Colonic mucosa (tissue), 4 donors: ENCODE data around the gene IGHMBP2. TPM values are rescaled to one million over a fixed set of nuclear protein-coding genes. Genes with fewer than 3 reads are reported as not detected.

Source experiments
- DNase-seq: peaks from one replicate; pipeline ENCODE4 v3.0.0-alpha.2; 2020
- H3K27ac ChIP-seq: fragments of 200-600 bp; one replicate; pipeline ENCODE4 v1.8.0; 2021
- H3K27me3 ChIP-seq: fragments of 200-600 bp; one replicate; pipeline ENCODE4 v1.8.0; 2021
- H3K36me3 ChIP-seq: fragments of 200-600 bp; one replicate; pipeline ENCODE4 v1.8.0; 2021
- H3K4me1 ChIP-seq: fragments of 200-600 bp; one replicate; pipeline ENCODE4 v1.8.0; 2021; ENCODE audit warnings: mild to moderate bottlenecking
- H3K4me3 ChIP-seq: fragments of 200-600 bp; one replicate; pipeline ENCODE4 v1.8.0; 2021
- H3K9ac ChIP-seq, 2 donors: one replicate each; pipeline ENCODE4 v1.7.0; 2013; ENCODE audit warnings: control low read depth in 2 of 2, low read depth in 2 of 2, low read length in 2 of 2
- H3K9me3 ChIP-seq: fragments of 200-600 bp; one replicate; pipeline ENCODE4 v1.8.0; 2021
- intact Hi-C: fragments of 100-400 bp; cut with DNase I; formaldehyde crosslinking; loops from one replicate; pipeline ENCODE4 v1.14.1; 2022
- total RNA-seq, 2 donors: library from RNA; stranded (reverse); fragmentation: NEBNext Ultra II Directional in 1 of 2; extraction: Animal tissue kit (Norgen Biotek cat#: 25700) in 1 of 2; gene quantifications; one replicate each; pipeline ENCODE4 v1.2.1, GENCODE V29; 2021
- TF ChIP-seq, protein P1 (sequence below): fragments of 200-600 bp; IDR thresholded peaks from one replicate; pipeline ENCODE4 v1.8.0; 2022; ENCODE audit warnings: antibody characterized with exemption, mild to moderate bottlenecking
- donor health status: healthy.
- donor health status: DM: no; HTN: no; CAD: no.
- donor health status: DM: no; HTN: no; CAD: no.

The IGHMBP2 gene
- total RNA-seq, 2 donors from 2014 or later, result 16.6 to 20.4 TPM

GRCh38 chr11:68904248-68904847, 657 bp downstream of the IGHMBP2 start:
- intact Hi-C loops, result no loop called here
- Histone ChIP-seq H3K36me3 (no peaks in the 10 kb centered on the region), H3K9me3 (no peaks in the 10 kb centered on the region), H3K27me3 (no peaks in the 10 kb centered on the region), H3K9ac (peak overlapping the region; percentile 82 to 90), H3K4me3 (peak overlapping the region; percentile 78), H3K27ac (peak overlapping the region; percentile 55), H3K4me1 (peaks cover 13% of the 10 kb centered on the region)
- TF ChIP-seq, protein P1, sequence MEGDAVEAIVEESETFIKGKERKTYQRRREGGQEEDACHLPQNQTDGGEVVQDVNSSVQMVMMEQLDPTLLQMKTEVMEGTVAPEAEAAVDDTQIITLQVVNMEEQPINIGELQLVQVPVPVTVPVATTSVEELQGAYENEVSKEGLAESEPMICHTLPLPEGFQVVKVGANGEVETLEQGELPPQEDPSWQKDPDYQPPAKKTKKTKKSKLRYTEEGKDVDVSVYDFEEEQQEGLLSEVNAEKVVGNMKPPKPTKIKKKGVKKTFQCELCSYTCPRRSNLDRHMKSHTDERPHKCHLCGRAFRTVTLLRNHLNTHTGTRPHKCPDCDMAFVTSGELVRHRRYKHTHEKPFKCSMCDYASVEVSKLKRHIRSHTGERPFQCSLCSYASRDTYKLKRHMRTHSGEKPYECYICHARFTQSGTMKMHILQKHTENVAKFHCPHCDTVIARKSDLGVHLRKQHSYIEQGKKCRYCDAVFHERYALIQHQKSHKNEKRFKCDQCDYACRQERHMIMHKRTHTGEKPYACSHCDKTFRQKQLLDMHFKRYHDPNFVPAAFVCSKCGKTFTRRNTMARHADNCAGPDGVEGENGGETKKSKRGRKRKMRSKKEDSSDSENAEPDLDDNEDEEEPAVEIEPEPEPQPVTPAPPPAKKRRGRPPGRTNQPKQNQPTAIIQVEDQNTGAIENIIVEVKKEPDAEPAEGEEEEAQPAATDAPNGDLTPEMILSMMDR, result no peak
- peak; percentile 52 for DNase-seq

DNA sequence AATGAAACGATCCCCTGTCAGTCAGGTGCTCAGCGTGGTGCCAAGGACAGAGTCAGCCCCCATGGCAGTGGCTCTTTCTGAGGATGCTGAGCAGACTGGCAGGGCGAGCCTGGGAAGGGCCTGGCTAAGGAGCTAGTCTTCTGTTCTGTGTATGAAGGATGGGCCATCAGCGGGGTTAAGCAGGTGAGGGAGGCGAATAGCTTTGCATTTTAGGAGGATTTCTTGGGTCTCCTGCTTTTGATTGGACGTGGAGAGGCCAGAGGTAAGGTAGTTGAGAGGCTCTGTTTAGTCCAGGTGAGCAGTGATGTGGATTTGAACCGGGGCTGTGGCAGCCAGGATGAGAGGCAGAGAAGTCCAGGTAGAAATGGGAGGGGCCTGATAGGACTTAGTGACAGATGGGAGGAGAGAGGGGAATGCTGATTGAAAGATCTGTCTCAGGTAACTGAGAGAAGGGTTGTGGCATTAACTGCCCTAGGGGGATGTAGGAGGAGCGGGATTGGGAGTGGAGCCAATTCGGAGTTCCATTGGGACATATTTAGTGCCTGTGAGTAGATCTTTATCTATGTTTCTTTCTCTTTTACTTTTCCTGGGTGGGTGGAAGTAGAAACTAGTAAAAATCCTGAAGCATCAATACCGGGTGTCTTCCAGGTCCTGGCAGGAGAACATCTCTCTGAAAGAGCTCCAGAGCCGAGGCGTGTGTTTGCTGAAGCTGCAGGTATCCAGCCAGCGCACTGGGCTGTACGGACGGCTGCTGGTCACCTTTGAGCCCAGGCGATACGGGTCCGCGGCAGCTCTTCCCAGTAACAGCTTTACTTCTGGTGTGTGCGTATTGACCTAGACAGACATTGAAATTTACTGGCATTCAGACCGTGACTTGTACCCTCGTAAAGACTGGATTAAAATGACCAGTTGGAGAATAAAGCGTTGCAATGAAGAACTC, 2.0 kb downstream of the IGHMBP2 start:
- peaks cover 13% of the 10 kb centered on the region for H3K4me1 ChIP-seq
- H3K9me3 ChIP-seq, result no peaks in the 10 kb centered on the region
- no peak for DNase-seq
- TF ChIP-seq, protein P1, result no peak
- no peak overlapping the region for H3K27ac ChIP-seq
- H3K36me3 ChIP-seq, result no peaks in the 10 kb centered on the region
- no peak overlapping the region for H3K9ac ChIP-seq
- H3K4me3 ChIP-seq, result no peak overlapping the region
- intact Hi-C loops, result no loop called here
- no peaks in the 10 kb centered on the region for H3K27me3 ChIP-seq

GRCh38 chr11:68908273-68908672, 4.6 kb downstream of the IGHMBP2 start:
- intact Hi-C loops, result no loop called here

DNA sequence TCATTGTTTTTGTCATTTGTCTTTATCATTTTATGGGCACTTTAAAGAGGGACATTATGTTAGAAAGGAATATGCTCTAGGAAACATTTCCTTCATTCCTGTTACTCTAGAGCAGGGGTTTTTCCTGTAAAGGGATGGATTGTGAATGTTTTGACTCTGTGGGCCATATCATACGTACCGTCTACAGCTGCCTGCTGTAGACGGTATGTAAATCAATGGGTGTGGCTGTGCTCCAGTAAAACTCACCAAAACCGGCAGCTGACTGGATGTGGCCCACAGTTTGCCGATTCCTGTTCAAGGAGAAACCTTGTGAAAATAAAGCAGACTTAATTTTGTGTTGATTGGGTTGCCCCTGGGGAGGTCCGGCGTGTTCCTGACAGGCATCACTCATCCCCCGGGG, 7.3 kb downstream of the IGHMBP2 start:
- Histone ChIP-seq H3K27ac (no peak overlapping the region), H3K4me1 (no peaks in the 10 kb centered on the region), H3K27me3 (no peaks in the 10 kb centered on the region), H3K9ac (no peak overlapping the region), H3K9me3 (no peaks in the 10 kb centered on the region), H3K4me3 (no peak overlapping the region), H3K36me3 (peaks cover 19% of the 10 kb centered on the region)
- intact Hi-C loops, result loop anchor here (5.0 kb wide), 1 partner anchor 131 kb away; no protein-coding TSS in a partner anchor
- TF ChIP-seq, protein P1, result no peak
- DNase-seq, result no peak

More at GRCh38 chr11:68908273-68908672, 4.6 kb downstream of the IGHMBP2 start:
- no peak overlapping the region for H3K27ac ChIP-seq
- peaks cover 12% of the 10 kb centered on the region for H3K36me3 ChIP-seq
- DNase-seq, result no peak
- no peak overlapping the region for H3K9ac ChIP-seq
- no peaks in the 10 kb centered on the region for H3K9me3 ChIP-seq
- H3K4me3 ChIP-seq, result no peak overlapping the region
- TF ChIP-seq, protein P1, result no peak
- H3K27me3 ChIP-seq, result no peaks in the 10 kb centered on the region
- H3K4me1 ChIP-seq, result peaks cover 7% of the 10 kb centered on the region

GRCh38 chr11:68911731-68912130, 8.0 kb downstream of the IGHMBP2 start:
- DNase-seq, result no peak
- TF ChIP-seq, protein P1, result no peak
- Histone ChIP-seq H3K36me3 (peaks cover 19% of the 10 kb centered on the region), H3K9ac (no peak overlapping the region), H3K4me3 (no peak overlapping the region), H3K27me3 (no peaks in the 10 kb centered on the region), H3K27ac (no peak overlapping the region), H3K9me3 (no peaks in the 10 kb centered on the region), H3K4me1 (no peaks in the 10 kb centered on the region)
- intact Hi-C loops, result loop anchor here (5.0 kb wide), 1 partner anchor 131 kb away; no protein-coding TSS in a partner anchor
